Stimulated activated CD8-positive, alpha-beta memory T cell treated with anti-CD3 and anti-CD28 coated beads, Interleukin-4, amount 100 ng/mL, for 24 hours (primary cell): Measurements from ENCODE around the gene CLHC1.
"Not testable (repeated sequence)": the region's sequence is repeated elsewhere in the genome, so short reads cannot be mapped to it uniquely, and the experiment has no call there.

Experiments
- DNase-seq: peaks from one replicate; pipeline ENCODE4 v3.0.0-alpha.2; 2020; ENCODE audit warnings: low read depth

CLHC1 gene

GRCh38 chr2:55232863-55233657, 967 bp upstream of the CLHC1 start:
- no peak for DNase-seq

- DNase-seq: no peak
Observed at GRCh38 chr2:55231546-55232083, 478 bp downstream of the CLHC1 start.

GRCh38 chr2:55230551-55230950, 1.5 kb downstream of the CLHC1 start:
- DNase-seq: no peak

- DNase-seq: no peak
Observed at GRCh38 chr2:55229221-55229620, 2.9 kb downstream of the CLHC1 start.

- DNase-seq: no peak
Observed at GRCh38 chr2:55228226-55228563, 3.9 kb downstream of the CLHC1 start.

- DNase-seq: not testable (repeated sequence)
Observed at GRCh38 chr2:55227437-55228225, 4.5 kb downstream of the CLHC1 start.

GRCh38 chr2:55225481-55226020, 6.5 kb downstream of the CLHC1 start:
- DNase-seq: no peak

- DNase-seq: no peak
Observed at GRCh38 chr2:55224761-55225261, 7.3 kb downstream of the CLHC1 start.

GRCh38 chr2:55223958-55224760, 7.9 kb downstream of the CLHC1 start:
- no peak for DNase-seq

GRCh38 chr2:55213822-55214221, 18.3 kb downstream of the CLHC1 start:
- DNase-seq: no peak

GRCh38 chr2:55204950-55205349, 27.1 kb downstream of the CLHC1 start:
- no peak for DNase-seq

- DNase-seq: no peak
Observed at GRCh38 chr2:55204536-55204935, 27.6 kb downstream of the CLHC1 start.

GRCh38 chr2:55200416-55200815, 31.7 kb downstream of the CLHC1 start:
- no peak for DNase-seq

- no peak for DNase-seq
Observed at GRCh38 chr2:55196526-55196925, 35.6 kb downstream of the CLHC1 start.

GRCh38 chr2:55191888-55192287, 40.2 kb downstream of the CLHC1 start:
- not testable (repeated sequence) for DNase-seq

GRCh38 chr2:55186837-55187236, 45.3 kb downstream of the CLHC1 start:
- not testable (repeated sequence) for DNase-seq

GRCh38 chr2:55180374-55180773, 51.7 kb downstream of the CLHC1 start:
- DNase-seq: no peak

GRCh38 chr2:55176094-55176415, 56.0 kb downstream of the CLHC1 start:
- no peak for DNase-seq

GRCh38 chr2:55175254-55176093, 56.6 kb downstream of the CLHC1 start:
- DNase-seq: no peak

GRCh38 chr2:55173438-55174054, 58.5 kb downstream of the CLHC1 start:
- DNase-seq: no peak

- DNase-seq: no peak
Observed at GRCh38 chr2:55169915-55170314, 62.2 kb downstream of the CLHC1 start.
